ENCODE results near the gene BTBD18.

BTBD18 gene

DNA sequence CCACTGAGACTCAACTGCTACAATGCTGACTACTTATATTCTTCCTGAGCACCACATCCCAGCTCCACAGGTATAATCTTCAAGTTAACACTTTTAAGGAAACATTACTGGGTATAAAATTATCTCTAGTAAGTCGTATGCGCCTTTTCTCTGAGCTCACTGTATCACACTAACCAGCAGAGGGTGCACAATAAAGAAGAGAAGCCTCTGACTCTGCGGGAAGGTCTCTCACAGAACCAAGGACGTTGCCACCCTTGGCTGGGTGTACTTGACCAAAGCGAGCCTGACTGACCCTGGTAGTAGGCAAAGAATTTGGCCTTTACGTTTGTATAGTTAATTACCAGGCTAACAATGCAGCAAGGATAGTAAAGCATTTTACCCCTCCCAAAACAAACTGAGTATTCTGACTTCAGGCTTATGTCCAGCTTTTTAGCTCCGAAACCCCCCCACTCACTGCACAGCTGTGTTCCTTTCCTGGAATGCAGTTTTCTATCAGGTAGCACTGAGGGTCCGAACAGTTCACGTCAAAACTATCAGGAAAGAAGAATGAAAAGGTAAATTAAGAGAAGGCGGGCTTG lies at the start of gene BTBD18:
TSS of gene BTBD18 (minus strand) at position 144 of the 578 bp plus-strand sequence. CDS start 631 bp downstream, outside the sequence.
- Histone ChIP-seq H3K27me3 (no peaks in the 10 kb centered on the region), H3K27ac (no peak within 1 kb of the TSS), H3K9me3 (no peaks in the 10 kb centered on the region), H3K4me1 (ENCODE audit: control insufficient read depth in 1 of 2, insufficient read depth in 1 of 2, low read depth in 1 of 2, low read length in 1 of 2) (no peaks in the 10 kb centered on the region), H3K4me3 (ENCODE audit: low read depth in 1 of 2, low read length in 1 of 2) (no peak within 1 kb of the TSS), H3K36me3 (no peaks in the 10 kb centered on the region)
- TF ChIP-seq CTCF (IDR thresholded peaks at IDR 0.05): no peak

DNA sequence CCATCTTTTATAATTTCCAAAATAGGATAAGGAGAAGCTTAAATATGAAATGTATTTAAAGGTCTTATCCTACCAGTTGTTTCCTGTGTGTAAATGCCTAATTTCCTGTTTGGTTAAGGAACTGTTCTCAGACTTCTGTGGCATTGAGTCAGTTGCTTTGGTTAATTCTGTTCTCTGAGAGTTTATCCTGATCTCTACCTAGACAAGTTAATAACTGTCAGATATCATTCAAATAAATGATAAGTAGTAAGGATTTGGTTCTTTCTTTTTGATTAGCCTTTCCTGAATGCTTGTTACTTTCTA lies 49.5 kb upstream of the BTBD18 start:
- Histone ChIP-seq H3K4me3 (ENCODE audit: low read depth in 1 of 2, low read length in 1 of 2) (no peak overlapping the region), H3K4me1 (ENCODE audit: control insufficient read depth in 1 of 2, insufficient read depth in 1 of 2, low read depth in 1 of 2, low read length in 1 of 2) (peaks cover 19 to 20% of the 10 kb centered on the region in 2 experiments), H3K27ac (no peak overlapping the region), H3K36me3 (peaks cover 14% of the 10 kb centered on the region), H3K9me3 (no peaks in the 10 kb centered on the region), H3K27me3 (no peaks in the 10 kb centered on the region)
- no peak for TF ChIP-seq CTCF (IDR thresholded peaks at IDR 0.05)

GRCh38 chr11:57800444-57801182 lies 49.0 kb upstream of the BTBD18 start:
- peaks cover 12% of the 10 kb centered on the region for H3K36me3 ChIP-seq
- no peaks in the 10 kb centered on the region for H3K27me3 ChIP-seq
- no peaks in the 10 kb centered on the region for H3K9me3 ChIP-seq
- H3K4me3 ChIP-seq (ENCODE audit: low read depth in 1 of 2, low read length in 1 of 2): no peak overlapping the region
- peak; percentile 86 for TF ChIP-seq CTCF (IDR thresholded peaks at IDR 0.05)
- peak overlapping the region; percentile 24 for H3K27ac ChIP-seq
- H3K4me1 ChIP-seq (ENCODE audit: control insufficient read depth in 1 of 2, insufficient read depth in 1 of 2, low read depth in 1 of 2, low read length in 1 of 2): peaks cover 19 to 20% of the 10 kb centered on the region in 2 experiments

- no peak for TF ChIP-seq CTCF (IDR thresholded peaks at IDR 0.05)
- peaks cover 21 to 24% of the 10 kb centered on the region in 2 experiments for H3K4me1 ChIP-seq (ENCODE audit: control insufficient read depth in 1 of 2, insufficient read depth in 1 of 2, low read depth in 1 of 2, low read length in 1 of 2)
- no peaks in the 10 kb centered on the region for H3K9me3 ChIP-seq
- no peak overlapping the region for H3K4me3 ChIP-seq (ENCODE audit: low read depth in 1 of 2, low read length in 1 of 2)
- peaks cover 3% of the 10 kb centered on the region for H3K36me3 ChIP-seq
- H3K27ac ChIP-seq: peak overlapping the region; percentile 37
- H3K27me3 ChIP-seq: no peaks in the 10 kb centered on the region
Measured at GRCh38 chr11:57798905-57799559, 47.4 kb upstream of the BTBD18 start.

DNA sequence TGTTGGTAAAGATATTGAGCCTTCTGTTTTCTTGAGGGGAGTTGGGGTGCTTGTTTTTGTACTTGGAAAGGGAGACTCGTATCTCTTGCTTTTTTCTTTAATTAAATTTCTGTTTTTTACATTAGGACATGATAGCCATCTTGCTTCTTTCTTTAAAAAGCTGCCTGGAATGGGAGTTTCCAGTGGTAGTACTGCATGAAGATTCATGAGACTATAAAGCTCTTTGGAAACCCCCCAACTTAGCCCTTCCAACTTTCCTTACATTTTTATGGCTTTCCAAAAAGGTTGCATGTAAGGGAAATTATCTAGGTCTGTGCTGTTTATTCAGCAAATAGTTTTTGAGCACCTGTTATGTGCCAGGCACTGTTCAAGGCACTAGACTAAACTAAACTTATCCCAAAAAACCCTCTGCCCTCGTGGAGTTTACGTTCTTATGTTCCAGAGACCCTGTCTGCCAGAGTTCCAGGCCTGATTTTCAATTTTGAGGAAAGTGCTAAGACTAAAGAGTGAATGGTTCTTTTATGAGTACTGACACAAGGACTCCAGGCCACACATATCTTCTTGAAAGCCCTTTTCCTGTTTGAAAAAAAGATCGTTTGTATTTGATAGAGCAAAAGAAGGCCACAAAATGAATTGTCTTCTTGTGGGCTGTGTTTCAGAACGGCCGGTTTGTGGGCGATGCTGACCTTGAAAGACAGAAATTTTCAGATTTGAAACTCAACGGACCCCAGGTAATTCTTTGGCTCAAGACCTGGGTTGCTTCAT lies 41.9 kb upstream of the BTBD18 start:
- peak overlapping the region in 1 of 2 experiments; percentile 47 for H3K4me3 ChIP-seq (ENCODE audit: low read depth in 1 of 2, low read length in 1 of 2)

More for the DNA sequence above, 41.9 kb upstream of the BTBD18 start:
- Histone ChIP-seq H3K27me3 (no peaks in the 10 kb centered on the region), H3K27ac (peak overlapping the region; percentile 83), H3K9me3 (no peaks in the 10 kb centered on the region), H3K36me3 (peaks cover 3% of the 10 kb centered on the region), H3K4me1 (ENCODE audit: control insufficient read depth in 1 of 2, insufficient read depth in 1 of 2, low read depth in 1 of 2, low read length in 1 of 2) (peaks cover 36 to 38% of the 10 kb centered on the region in 2 experiments)
- no peak for TF ChIP-seq CTCF (IDR thresholded peaks at IDR 0.05)
